ENCODE measurements around the gene ANKRD23.

ANKRD23 gene

DNA sequence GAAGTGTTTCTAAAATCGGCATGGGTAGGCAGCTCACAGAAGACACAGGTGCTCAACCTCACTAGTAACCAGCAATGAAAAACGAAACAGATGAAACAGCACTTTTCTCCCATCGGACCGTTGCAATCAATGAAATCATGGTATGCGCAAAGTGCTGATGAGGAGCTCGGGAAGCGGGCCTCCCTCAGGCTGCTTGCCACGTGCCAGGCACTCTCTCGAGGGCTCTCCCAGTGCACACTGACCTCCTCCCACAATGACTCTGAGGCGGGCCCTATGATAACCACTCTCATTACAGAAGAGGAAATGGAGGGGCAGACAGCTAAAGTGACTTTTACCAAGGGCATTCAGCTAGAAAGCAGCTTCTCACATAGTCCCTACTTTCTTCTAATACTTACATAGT is 3.8 kb upstream of the ANKRD23 start:
- no peak for TF ChIP-seq ZFX (IDR thresholded peaks at IDR 0.05)
- TF ChIP-seq, protein P1, sequence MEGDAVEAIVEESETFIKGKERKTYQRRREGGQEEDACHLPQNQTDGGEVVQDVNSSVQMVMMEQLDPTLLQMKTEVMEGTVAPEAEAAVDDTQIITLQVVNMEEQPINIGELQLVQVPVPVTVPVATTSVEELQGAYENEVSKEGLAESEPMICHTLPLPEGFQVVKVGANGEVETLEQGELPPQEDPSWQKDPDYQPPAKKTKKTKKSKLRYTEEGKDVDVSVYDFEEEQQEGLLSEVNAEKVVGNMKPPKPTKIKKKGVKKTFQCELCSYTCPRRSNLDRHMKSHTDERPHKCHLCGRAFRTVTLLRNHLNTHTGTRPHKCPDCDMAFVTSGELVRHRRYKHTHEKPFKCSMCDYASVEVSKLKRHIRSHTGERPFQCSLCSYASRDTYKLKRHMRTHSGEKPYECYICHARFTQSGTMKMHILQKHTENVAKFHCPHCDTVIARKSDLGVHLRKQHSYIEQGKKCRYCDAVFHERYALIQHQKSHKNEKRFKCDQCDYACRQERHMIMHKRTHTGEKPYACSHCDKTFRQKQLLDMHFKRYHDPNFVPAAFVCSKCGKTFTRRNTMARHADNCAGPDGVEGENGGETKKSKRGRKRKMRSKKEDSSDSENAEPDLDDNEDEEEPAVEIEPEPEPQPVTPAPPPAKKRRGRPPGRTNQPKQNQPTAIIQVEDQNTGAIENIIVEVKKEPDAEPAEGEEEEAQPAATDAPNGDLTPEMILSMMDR (conservative IDR thresholded peaks at IDR 0.05), result no peak
- no peak overlapping the region for H3K27ac ChIP-seq

DNA sequence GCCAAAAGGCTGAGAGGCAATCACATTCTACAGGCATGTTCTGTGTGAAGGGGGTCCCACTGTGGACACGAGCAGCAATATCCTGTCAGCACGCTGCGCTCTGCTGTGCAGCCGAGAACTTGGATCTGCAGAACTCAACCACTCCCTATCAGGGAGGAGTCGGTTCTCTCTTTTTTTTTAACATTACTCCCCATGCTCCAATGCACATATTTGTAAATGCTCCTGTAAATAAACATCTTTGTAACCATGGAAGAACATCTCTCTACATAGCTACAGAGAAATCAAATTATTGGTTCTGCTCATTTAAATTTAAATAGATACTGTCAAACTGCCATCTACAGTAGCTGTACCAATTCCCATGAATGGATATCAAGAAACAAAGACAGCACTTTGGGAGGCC is 3.0 kb upstream of the ANKRD23 start:
- TF ChIP-seq ZFX (IDR thresholded peaks at IDR 0.05), result no peak
- TF ChIP-seq, protein P1 (conservative IDR thresholded peaks at IDR 0.05), result no peak
- H3K27ac ChIP-seq, result no peak overlapping the region

DNA sequence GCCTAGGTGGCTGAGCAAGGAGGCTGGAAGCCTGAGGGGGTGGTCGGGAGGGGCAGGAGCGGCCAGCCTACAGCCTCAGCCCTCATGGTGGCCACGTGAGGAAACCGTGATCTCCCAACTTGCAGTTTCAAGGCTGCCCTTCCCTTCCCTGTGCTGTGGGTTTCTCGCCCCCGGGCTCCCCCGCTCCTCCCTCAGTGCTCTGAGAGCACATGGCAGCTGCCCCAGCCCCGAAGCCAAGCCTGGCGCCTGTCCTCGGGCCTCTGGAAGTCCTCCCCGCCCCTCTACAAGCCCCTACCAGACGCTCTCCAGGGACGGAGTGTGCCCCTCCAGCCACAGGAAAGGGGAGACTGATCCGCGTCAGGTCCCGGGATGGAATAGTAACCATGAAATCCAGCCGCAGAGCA is 586 bp upstream of the ANKRD23 start:
- no peak for TF ChIP-seq ZFX (IDR thresholded peaks at IDR 0.05)
- TF ChIP-seq, protein P1 (conservative IDR thresholded peaks at IDR 0.05), result no peak
- H3K27ac ChIP-seq, result no peak overlapping the region

DNA sequence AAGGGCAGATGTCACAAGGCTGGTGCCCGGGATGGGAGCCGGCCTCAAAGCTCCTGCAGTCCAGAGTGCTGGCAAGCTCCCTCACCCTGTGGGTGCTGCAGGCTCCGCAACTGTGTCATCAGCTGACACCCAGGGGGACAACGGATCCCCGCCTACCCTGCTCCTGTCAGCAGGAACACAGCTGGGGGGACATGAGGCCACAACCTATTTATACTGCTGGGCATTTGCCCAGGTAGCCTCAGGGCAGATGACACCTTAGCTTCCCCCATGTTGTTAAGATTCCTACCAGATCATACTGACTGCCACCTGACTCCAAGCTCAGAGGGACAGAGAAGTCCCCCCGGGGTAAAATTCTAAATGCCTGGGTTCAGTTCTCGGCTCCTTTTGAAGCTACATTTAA is 1.2 kb downstream of the ANKRD23 start:
- H3K27ac ChIP-seq, result no peak overlapping the region
- no peak for TF ChIP-seq ZFX (IDR thresholded peaks at IDR 0.05)
- TF ChIP-seq, protein P1 (conservative IDR thresholded peaks at IDR 0.05), result no peak

DNA sequence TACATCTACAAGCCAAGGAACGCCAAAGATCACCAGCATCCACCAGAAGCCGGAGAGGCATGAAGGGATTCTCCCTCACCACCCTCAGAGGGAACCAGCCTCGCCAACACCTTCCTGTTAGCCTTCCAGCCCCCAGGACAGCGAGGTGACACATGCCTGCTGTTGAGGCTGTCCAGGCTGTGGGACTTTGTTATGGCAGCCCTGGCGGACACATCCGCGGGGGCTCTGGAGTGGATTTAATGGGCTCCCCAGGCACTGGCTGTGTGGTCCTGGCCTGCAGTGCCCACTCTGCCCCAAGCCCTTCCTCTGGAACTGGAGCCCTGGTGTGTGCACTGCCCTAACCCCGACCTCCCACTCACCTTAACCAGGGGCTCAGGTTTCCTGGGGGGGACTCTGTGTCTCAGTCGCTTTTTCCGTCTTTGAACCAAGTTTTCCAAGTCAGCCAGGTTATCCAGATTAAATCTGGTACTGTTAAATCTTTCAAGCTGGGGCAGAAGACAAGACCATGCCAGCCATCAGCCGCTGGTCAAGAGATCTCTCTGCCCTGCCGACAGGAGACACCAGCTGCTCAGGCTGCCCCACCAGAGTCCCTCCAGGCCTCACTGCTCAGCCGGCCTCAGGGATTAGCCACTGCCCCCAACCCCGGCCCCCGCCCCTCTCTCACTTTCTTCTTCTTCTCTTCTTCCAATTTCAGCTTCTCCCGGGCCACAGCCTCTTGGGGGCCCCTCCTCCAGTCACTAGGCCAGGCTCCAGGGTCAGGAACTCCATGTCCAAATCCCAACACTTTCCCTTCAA is 1.9 kb downstream of the ANKRD23 start:
- TF ChIP-seq, protein P1 (conservative IDR thresholded peaks at IDR 0.05), result no peak
- TF ChIP-seq ZFX (IDR thresholded peaks at IDR 0.05), result no peak
- no peak overlapping the region for H3K27ac ChIP-seq

DNA sequence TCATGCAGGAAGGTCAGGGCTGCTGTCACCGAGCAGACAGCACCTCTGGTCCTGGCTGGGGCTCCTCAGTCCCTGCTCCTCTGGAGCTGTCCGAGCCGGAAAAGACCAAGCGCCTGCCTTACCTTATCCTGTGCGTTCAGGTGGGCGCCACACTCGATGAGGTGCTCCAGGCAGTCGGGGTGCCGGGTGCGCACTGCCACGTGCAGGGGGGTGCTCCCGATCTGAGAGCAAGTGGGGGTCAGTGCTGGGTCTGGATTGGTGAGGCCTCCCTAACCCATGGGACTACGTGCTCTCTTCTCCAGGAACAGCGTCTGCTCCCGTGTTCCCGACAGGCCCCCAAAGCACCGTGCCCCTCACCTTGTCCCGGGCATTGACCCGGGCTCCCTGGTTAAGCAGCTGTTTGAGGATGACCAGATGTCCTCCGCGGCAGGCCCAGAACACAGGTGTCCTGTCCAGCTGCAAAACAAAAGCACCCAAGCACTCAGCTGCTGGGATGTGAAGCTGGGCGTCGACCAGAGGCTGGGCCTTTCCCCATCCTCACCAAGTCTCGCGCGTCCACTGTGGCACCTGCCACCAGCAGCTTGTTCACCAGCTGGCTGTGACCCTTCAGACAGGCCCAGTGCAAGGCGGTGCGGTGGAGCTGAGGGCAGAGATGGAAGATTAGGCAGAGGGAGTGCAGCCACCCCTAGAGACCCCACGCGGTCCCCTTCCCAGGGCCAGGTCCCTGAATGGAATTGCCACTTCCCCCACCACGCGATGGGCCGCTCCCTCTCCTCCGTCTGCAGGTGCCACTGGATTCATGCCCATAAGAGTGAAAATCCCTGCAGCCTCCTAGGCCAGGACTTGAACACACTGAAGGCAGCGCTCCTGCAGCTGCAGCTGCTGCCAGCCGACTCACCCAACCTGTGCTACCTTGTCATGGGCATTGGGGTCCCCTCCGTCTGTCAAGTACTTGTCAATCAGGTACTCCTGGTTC is 3.7 kb downstream of the ANKRD23 start:
- H3K27ac ChIP-seq, result no peak overlapping the region
- no peak for TF ChIP-seq ZFX (IDR thresholded peaks at IDR 0.05)
- TF ChIP-seq, protein P1 (conservative IDR thresholded peaks at IDR 0.05), result no peak
